GM23248 (cell line): ENCODE results near the gene BNIP3. TPM values are rescaled to one million over a fixed set of nuclear protein-coding genes. Genes with fewer than 3 reads are reported as not detected.

Source experiments
- DNase-seq: peaks from one replicate; pipeline ENCODE4 v3.0.0-alpha.2; 2015
- H2AFZ ChIP-seq: fragments of 200-600 bp; sonication (generic); 2 replicates; pipeline ENCODE4 v1.6.1; 2016; ENCODE audit warnings: antibody characterized with exemption
- H3F3A ChIP-seq: fragments of 200-600 bp; sonication (generic); 2 replicates; pipeline ENCODE4 v1.6.1; 2016; ENCODE audit warnings: mild to moderate bottlenecking, antibody characterized with exemption, mixed run types; ENCODE audit not compliant: insufficient read depth
- H3K27ac ChIP-seq: fragments of 200-600 bp; sonication (generic); 2 replicates; pipeline ENCODE4 v1.5.1; 2016; ENCODE audit warnings: mild to moderate bottlenecking
- H3K27me3 ChIP-seq: fragments of 200-600 bp; sonication (generic); replicated peaks from 2 replicates; pipeline ENCODE4 v1.6.1; 2016; ENCODE audit warnings: mild to moderate bottlenecking; ENCODE audit not compliant: insufficient read depth
- H3K36me3 ChIP-seq: fragments of 200-600 bp; sonication (generic); 2 replicates; pipeline ENCODE4 v1.6.1; 2016; ENCODE audit warnings: low read depth, mild to moderate bottlenecking
- H3K4me1 ChIP-seq: fragments of 200-600 bp; sonication (generic); 2 replicates; pipeline ENCODE4 v1.6.1; 2016; ENCODE audit warnings: mild to moderate bottlenecking; ENCODE audit not compliant: insufficient read depth
- H3K4me2 ChIP-seq: fragments of 200-600 bp; sonication (generic); one replicate; pipeline ENCODE4 v1.6.1; 2016; ENCODE audit warnings: mild to moderate bottlenecking; ENCODE audit not compliant: unreplicated experiment
- H3K4me3 ChIP-seq: fragments of 200-600 bp; sonication (generic); 2 replicates; pipeline ENCODE4 v1.5.1; 2016; ENCODE audit warnings: mild to moderate bottlenecking
- H3K79me2 ChIP-seq: fragments of 200-600 bp; sonication (generic); 2 replicates; pipeline ENCODE4 v1.6.1; 2016; ENCODE audit warnings: mild to moderate bottlenecking; ENCODE audit not compliant: insufficient read depth
- H3K9ac ChIP-seq: fragments of 200-600 bp; sonication (generic); 2 replicates; pipeline ENCODE4 v1.6.1; 2016; ENCODE audit warnings: mild to moderate bottlenecking
- H3K9me2 ChIP-seq: fragments of 200-600 bp; sonication (generic); 2 replicates; pipeline ENCODE4 v1.6.1; 2016; ENCODE audit warnings: mixed run types, mild to moderate bottlenecking, moderate library complexity; ENCODE audit not compliant: insufficient read depth
- H3K9me3 ChIP-seq: fragments of 200-600 bp; sonication (generic); one replicate; pipeline ENCODE4 v1.6.1; 2017; ENCODE audit warnings: low read depth
- H4K20me1 ChIP-seq: fragments of 200-600 bp; sonication (generic); 2 replicates; pipeline ENCODE4 v1.6.0; 2016; ENCODE audit not compliant: insufficient read depth
- EZH2 ChIP-seq: fragments of 200-600 bp; sonication (generic); IDR thresholded peaks from 2 replicates; pipeline ENCODE4 v1.6.1; 2018; ENCODE audit warnings: antibody characterized with exemption, mild to moderate bottlenecking; ENCODE audit not compliant: insufficient read depth, poor library complexity, severe bottlenecking
- EZH2phosphoT487 ChIP-seq: fragments of 200-600 bp; sonication (generic); IDR thresholded peaks from 2 replicates; pipeline ENCODE4 v1.6.1; 2018; ENCODE audit warnings: antibody characterized with exemption, moderate library complexity, mild to moderate bottlenecking, low read depth; ENCODE audit not compliant: insufficient read depth
- WGBS, 2 experiments: methylation state at CpG; one replicate each; pipeline ENCODE4 v1.1.6; 2015 to 2017; ENCODE audit warnings: low lambda C conversion rate in 2 of 2, low coverage in 1 of 2; ENCODE audit errors: missing lambda C conversion rate in 2 of 2; 5-methylcytosine and 5-hydroxymethylcytosine counted together
- in situ Hi-C: fragments of 300-500 bp; cut with MboI; formaldehyde crosslinking; loops from 2 replicates; pipeline ENCODE4 v1.15.0; 2020
- polyA plus RNA-seq: library from polyadenylated mRNA; unstranded; fragments of >200 nt; fragmentation: Nextera tagmentation; extraction: Ambion mirVana; gene quantifications from 2 replicates; pipeline ENCODE4 v1.2.1, GENCODE V29; 2016
- total RNA-seq: library from RNA; depleted of rRNA; stranded (reverse); fragments of >200 nt; shearing (Covaris generic); gene quantifications from 2 replicates; pipeline ENCODE4 v1.2.3, GENCODE V29; 2014

The BNIP3 gene
- total and polyA plus RNA-seq, 2 experiments from 2014 or later: 370 to 423 TPM

GRCh38 chr10:132020456-132020855 lies 38.7 kb upstream of the BNIP3 start:
- TF ChIP-seq EZH2 (no peak), EZH2phosphoT487 (no peak)
- H3K9me2 ChIP-seq: no peaks in the 10 kb centered on the region
- 59 to 67% methylated on average over 13 of the region's 13 CpGs for WGBS, 2 experiments
- no peaks in the 10 kb centered on the region for H3K4me1 ChIP-seq
- H3K4me3 ChIP-seq: no peak overlapping the region
- no peak overlapping the region for H2AFZ ChIP-seq
- in situ Hi-C loops: loop anchor here (5.0 kb wide), 1 partner anchor 133 kb away; no protein-coding TSS in a partner anchor
- no peaks in the 10 kb centered on the region for H3K79me2 ChIP-seq
- H3K27me3 ChIP-seq: peaks cover 5% of the 10 kb centered on the region; the same call in 1 of the 2 replicates
- H3K9me3 ChIP-seq: no peaks in the 10 kb centered on the region
- H3K27ac ChIP-seq: no peak overlapping the region
- H3K4me2 ChIP-seq: no peak overlapping the region
- H3K36me3 ChIP-seq: no peaks in the 10 kb centered on the region
- H3K9ac ChIP-seq: no peak overlapping the region
- no peaks in the 10 kb centered on the region for H4K20me1 ChIP-seq
- DNase-seq: no peak
- H3F3A ChIP-seq: no peaks in the 10 kb centered on the region

GRCh38 chr10:132019366-132019765 lies 37.6 kb upstream of the BNIP3 start:
- H2AFZ ChIP-seq: no peak overlapping the region
- H3K9me2 ChIP-seq: no peaks in the 10 kb centered on the region
- TF ChIP-seq EZH2 (no peak), EZH2phosphoT487 (no peak)
- H3K9me3 ChIP-seq: no peaks in the 10 kb centered on the region
- H3K4me1 ChIP-seq: no peaks in the 10 kb centered on the region
- H3K27ac ChIP-seq: no peak overlapping the region
- no peak overlapping the region for H3K4me2 ChIP-seq
- H3K4me3 ChIP-seq: no peak overlapping the region
- WGBS, 2 experiments: 56 to 64% methylated on average over 5 to 7 of the region's 7 CpGs
- no peak for DNase-seq
- H3K9ac ChIP-seq: no peak overlapping the region
- H3F3A ChIP-seq: no peaks in the 10 kb centered on the region
- no peaks in the 10 kb centered on the region for H4K20me1 ChIP-seq
- 0 out of 2 replicates have a peak, but pooled peaks cover 5% of the 10 kb centered on the region for H3K27me3 ChIP-seq
- in situ Hi-C loops: no loop called here
- H3K79me2 ChIP-seq: no peaks in the 10 kb centered on the region
- no peaks in the 10 kb centered on the region for H3K36me3 ChIP-seq

- Histone ChIP-seq H3F3A (no peaks in the 10 kb centered on the region), H3K36me3 (no peaks in the 10 kb centered on the region), H3K9ac (no peak overlapping the region), H3K4me1 (no peaks in the 10 kb centered on the region), H4K20me1 (no peaks in the 10 kb centered on the region), H3K4me2 (no peak overlapping the region), H3K79me2 (no peaks in the 10 kb centered on the region), H3K27ac (no peak overlapping the region), H3K4me3 (no peak overlapping the region), H3K9me3 (no peaks in the 10 kb centered on the region), H3K9me2 (no peaks in the 10 kb centered on the region), H2AFZ (no peak overlapping the region), H3K27me3 (0 out of 2 replicates have a peak, but pooled peaks cover 5% of the 10 kb centered on the region)
- 38 to 49% methylated on average over 4 to 5 of the region's 5 CpGs for WGBS, 2 experiments
- no peak for DNase-seq
- TF ChIP-seq EZH2: no peak
- TF ChIP-seq EZH2phosphoT487: no peak
- in situ Hi-C loops: no loop called here
Observed at GRCh38 chr10:132018446-132018845, 36.7 kb upstream of the BNIP3 start.

GRCh38 chr10:132016514-132016913 lies 34.8 kb upstream of the BNIP3 start:
- no peaks in the 10 kb centered on the region for H3K4me1 ChIP-seq
- no peaks in the 10 kb centered on the region for H3K9me2 ChIP-seq
- TF ChIP-seq EZH2: no peak
- no peak for TF ChIP-seq EZH2phosphoT487
- H3K9me3 ChIP-seq: no peaks in the 10 kb centered on the region
- H2AFZ ChIP-seq: no peak overlapping the region
- no peak overlapping the region for H3K4me3 ChIP-seq
- H3K79me2 ChIP-seq: no peaks in the 10 kb centered on the region
- H3K4me2 ChIP-seq: no peak overlapping the region
- in situ Hi-C loops: no loop called here
- no peak for DNase-seq
- no peak overlapping the region for H3K9ac ChIP-seq
- no peaks in the 10 kb centered on the region for H3K36me3 ChIP-seq
- 68 to 70% methylated on average over 6 of the region's 6 CpGs for WGBS, 2 experiments
- H4K20me1 ChIP-seq: no peaks in the 10 kb centered on the region
- H3K27ac ChIP-seq: no peak overlapping the region
- H3K27me3 ChIP-seq: peaks cover 14% of the 10 kb centered on the region; the same call in 1 of the 2 replicates
- H3F3A ChIP-seq: no peaks in the 10 kb centered on the region

GRCh38 chr10:132011445-132011844 lies 29.7 kb upstream of the BNIP3 start:
- Histone ChIP-seq H3K4me1 (no peaks in the 10 kb centered on the region), H3K27me3 (peaks cover 32% of the 10 kb centered on the region), H3K9me3 (no peaks in the 10 kb centered on the region), H3K9me2 (no peaks in the 10 kb centered on the region), H3K79me2 (no peaks in the 10 kb centered on the region), H3F3A (no peaks in the 10 kb centered on the region), H3K4me2 (no peak overlapping the region), H4K20me1 (no peaks in the 10 kb centered on the region), H3K4me3 (no peak overlapping the region), H3K27ac (no peak overlapping the region), H3K9ac (no peak overlapping the region), H3K36me3 (no peaks in the 10 kb centered on the region), H2AFZ (no peak overlapping the region)
- WGBS, 2 experiments: 48 to 51% methylated on average over 1 of the region's 1 CpG
- in situ Hi-C loops: no loop called here
- no peak for DNase-seq
- TF ChIP-seq EZH2phosphoT487 (no peak), EZH2 (no peak)
